Measurements from ENCODE around the gene RPUSD4.

DNA sequence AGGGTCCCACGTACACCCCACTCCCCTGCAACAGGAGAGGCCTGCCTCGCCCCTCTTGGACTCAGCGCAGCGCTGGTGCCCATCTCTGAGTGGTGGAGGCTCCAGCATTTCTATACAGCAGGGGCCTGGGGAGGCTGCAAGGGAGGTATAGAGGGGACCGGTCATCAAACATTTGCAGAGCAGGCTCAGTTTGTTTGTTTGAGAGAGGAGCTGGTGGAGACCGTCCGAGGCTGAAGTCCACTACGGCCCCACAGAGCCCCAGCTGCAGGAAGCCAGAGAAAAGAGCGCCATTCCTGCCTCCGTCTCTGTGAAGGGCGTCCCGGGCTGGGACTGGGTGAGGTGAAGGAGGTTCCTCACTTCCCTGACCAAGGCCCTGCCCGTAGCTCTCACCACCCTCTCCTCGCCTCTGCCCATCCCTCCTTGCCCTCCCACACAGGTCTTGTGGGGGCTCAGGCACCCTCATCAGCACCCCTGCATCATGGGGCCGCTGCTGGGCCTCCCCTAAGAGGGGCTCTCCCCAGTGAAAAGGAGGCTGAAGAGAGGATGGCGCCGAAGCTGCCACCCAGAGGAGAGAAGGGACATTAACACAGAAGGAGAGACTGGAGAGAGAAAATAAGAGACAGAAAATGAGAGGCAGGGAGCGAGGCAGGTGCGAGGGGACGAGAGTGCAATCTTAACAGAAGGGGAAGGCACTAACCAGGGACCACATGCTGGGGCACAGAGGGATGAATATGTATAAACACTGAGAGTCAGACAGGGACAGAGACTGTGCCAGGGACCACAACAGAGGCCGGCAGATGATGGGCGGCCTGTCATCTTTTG lies 24.5 kb downstream of the RPUSD4 start:
- TF ChIP-seq ZNF24 (IDR thresholded peaks at IDR 0.05): no peak
- TF ChIP-seq, protein P1, sequence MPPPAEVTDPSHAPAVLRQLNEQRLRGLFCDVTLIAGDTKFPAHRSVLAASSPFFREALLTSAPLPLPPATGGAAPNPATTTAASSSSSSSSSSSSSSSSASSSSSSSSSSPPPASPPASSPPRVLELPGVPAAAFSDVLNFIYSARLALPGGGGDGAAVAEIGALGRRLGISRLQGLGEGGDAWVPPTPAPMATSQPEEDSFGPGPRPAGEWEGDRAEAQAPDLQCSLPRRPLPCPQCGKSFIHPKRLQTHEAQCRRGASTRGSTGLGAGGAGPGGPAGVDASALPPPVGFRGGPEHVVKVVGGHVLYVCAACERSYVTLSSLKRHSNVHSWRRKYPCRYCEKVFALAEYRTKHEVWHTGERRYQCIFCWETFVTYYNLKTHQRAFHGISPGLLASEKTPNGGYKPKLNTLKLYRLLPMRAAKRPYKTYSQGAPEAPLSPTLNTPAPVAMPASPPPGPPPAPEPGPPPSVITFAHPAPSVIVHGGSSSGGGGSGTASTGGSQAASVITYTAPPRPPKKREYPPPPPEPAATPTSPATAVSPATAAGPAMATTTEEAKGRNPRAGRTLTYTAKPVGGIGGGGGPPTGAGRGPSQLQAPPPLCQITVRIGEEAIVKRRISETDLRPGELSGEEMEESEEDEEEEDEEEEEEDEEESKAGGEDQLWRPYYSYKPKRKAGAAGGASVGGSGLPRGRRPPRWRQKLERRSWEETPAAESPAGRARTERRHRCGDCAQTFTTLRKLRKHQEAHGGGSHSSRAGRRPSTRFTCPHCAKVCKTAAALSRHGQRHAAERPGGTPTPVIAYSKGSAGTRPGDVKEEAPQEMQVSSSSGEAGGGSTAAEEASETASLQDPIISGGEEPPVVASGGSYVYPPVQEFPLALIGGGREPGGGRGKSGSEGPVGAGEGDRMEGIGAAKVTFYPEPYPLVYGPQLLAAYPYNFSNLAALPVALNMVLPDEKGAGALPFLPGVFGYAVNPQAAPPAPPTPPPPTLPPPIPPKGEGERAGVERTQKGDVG (CRISPR knock-in tag; IDR thresholded peaks at IDR 0.05): no peak
- TF ChIP-seq CBX3 (IDR thresholded peaks at IDR 0.05; ENCODE audit: borderline replicate concordance, low read depth): no peak
- no peak for TF ChIP-seq POLR2AphosphoS5 (IDR thresholded peaks at IDR 0.05; ENCODE audit: low read length)

Measured in GM12878 (cell line).